IMR-90 (cell line): ENCODE results near the gene ATP10A.

Source experiments
- CEBPB ChIP-seq: IDR thresholded peaks from 2 replicates; pipeline ENCODE4 v1.6.1; 2012; ENCODE audit warnings: low read depth, low read length, improper control_type of control experiment
- CHD1 ChIP-seq: IDR thresholded peaks from 2 replicates; pipeline ENCODE4 v1.6.1; 2012; ENCODE audit warnings: low read depth, low read length, improper control_type of control experiment
- CTCF ChIP-seq: conservative IDR thresholded peaks from 2 replicates; pipeline ENCODE4 v1.5.1; 2012; ENCODE audit warnings: mild to moderate bottlenecking, low read depth, low read length, improper control_type of control experiment
- FOS ChIP-seq: fragments of 150-350 bp; IDR thresholded peaks from 2 replicates; pipeline ENCODE4 v1.6.1; 2016; ENCODE audit warnings: low read depth, low read length
- MAFK ChIP-seq: IDR thresholded peaks from 2 replicates; pipeline ENCODE4 v1.6.1; 2012; ENCODE audit warnings: low read depth, low read length, improper control_type of control experiment
- MXI1 ChIP-seq: IDR thresholded peaks from 2 replicates; pipeline ENCODE4 v1.6.1; 2012; ENCODE audit warnings: low read depth, mild to moderate bottlenecking, low read length, moderate library complexity, borderline replicate concordance
- NFE2L2 ChIP-seq: fragments of 150-350 bp; IDR thresholded peaks from 2 replicates; pipeline ENCODE4 v1.6.1; 2016; ENCODE audit warnings: low read depth, mild to moderate bottlenecking, low read length
- POLR2A ChIP-seq: IDR thresholded peaks from 2 replicates; pipeline ENCODE4 v1.6.1; 2012; ENCODE audit warnings: mild to moderate bottlenecking, low read depth, low read length
- RAD21 ChIP-seq: IDR thresholded peaks from 2 replicates; pipeline ENCODE4 v1.6.1; 2012; ENCODE audit warnings: low read length, improper control_type of control experiment
- RCOR1 ChIP-seq: IDR thresholded peaks from 2 replicates; pipeline ENCODE4 v1.6.1; 2012; ENCODE audit warnings: mild to moderate bottlenecking, low read length, improper control_type of control experiment; ENCODE audit not compliant: insufficient replicate concordance
- RFX5 ChIP-seq: IDR thresholded peaks from 2 replicates; pipeline ENCODE4 v1.8.0; 2012; ENCODE audit warnings: low read depth, mild to moderate bottlenecking, low read length, moderate library complexity
- TF ChIP-seq, protein P1 (sequence below): fragments of 150-350 bp; IDR thresholded peaks from 2 replicates; pipeline ENCODE4 v1.6.1; 2016; ENCODE audit warnings: low read depth, mild to moderate bottlenecking, low read length, moderate library complexity, borderline replicate concordance
- TF ChIP-seq, protein P2 (sequence below): fragments of 150-350 bp; IDR thresholded peaks from 2 replicates; pipeline ENCODE4 v1.6.1; 2017; ENCODE audit warnings: mild to moderate bottlenecking, antibody characterized with exemption, low read length, low read depth

GRCh38 chr15:25793354-25794050 lies 69.6 kb downstream of the ATP10A start:
- no peak for TF ChIP-seq POLR2A
- no peak for TF ChIP-seq MAFK
- no peak for TF ChIP-seq FOS
- no peak for TF ChIP-seq CTCF
- TF ChIP-seq NFE2L2, result no peak
- no peak for TF ChIP-seq CEBPB
- TF ChIP-seq RCOR1, result no peak
- TF ChIP-seq, protein P1, sequence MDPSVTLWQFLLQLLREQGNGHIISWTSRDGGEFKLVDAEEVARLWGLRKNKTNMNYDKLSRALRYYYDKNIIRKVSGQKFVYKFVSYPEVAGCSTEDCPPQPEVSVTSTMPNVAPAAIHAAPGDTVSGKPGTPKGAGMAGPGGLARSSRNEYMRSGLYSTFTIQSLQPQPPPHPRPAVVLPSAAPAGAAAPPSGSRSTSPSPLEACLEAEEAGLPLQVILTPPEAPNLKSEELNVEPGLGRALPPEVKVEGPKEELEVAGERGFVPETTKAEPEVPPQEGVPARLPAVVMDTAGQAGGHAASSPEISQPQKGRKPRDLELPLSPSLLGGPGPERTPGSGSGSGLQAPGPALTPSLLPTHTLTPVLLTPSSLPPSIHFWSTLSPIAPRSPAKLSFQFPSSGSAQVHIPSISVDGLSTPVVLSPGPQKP, result no peak
- no peak for TF ChIP-seq RAD21
- no peak for TF ChIP-seq RFX5
- TF ChIP-seq, protein P2, sequence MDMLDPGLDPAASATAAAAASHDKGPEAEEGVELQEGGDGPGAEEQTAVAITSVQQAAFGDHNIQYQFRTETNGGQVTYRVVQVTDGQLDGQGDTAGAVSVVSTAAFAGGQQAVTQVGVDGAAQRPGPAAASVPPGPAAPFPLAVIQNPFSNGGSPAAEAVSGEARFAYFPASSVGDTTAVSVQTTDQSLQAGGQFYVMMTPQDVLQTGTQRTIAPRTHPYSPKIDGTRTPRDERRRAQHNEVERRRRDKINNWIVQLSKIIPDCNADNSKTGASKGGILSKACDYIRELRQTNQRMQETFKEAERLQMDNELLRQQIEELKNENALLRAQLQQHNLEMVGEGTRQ, result no peak
- TF ChIP-seq CHD1, result no peak
- TF ChIP-seq MXI1, result no peak
